ENCODE measurements around the gene HOXB3.
A peak's percentile ranks its signal among the peaks of the same experiment; 100 is the strongest.

Gene HOXB3

DNA sequence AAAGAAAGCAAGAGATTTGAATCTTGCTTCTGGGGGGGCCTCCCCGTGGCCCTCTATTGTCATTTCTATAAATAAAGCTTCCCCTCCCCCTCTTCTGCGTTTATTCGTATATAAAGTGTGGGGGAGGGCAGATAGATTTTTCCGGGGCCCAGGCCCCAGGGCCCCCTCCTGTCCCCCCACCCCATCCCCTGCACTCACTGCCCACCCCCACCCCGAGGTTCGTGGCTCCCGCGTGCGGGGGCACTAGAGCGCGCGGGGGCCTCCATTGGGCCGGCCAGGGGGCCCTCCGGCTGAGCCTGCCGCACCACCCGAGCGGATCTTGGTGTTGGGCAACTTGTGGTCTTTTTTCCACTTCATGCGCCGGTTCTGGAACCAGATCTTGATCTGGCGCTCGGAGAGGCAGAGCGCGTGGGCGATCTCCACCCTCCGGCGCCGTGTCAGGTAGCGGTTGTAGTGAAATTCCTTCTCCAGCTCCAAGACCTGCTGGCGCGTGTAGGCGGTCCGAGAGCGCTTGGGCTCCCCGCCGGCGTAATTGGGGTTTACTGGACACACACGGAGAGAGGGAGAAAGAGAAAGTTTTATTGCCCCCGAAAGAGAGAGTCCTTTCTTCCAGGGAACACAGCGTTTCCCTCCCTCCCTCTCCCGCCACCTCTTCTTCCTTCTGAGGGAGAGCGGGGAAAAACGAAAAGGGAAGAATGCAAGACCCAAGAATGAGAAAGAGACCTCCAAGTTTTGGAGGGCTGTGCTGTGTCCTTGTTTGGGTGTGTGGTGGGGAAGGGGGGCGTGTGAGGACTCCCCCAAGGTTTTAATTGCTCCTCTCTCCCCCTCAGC, 13.3 kb downstream of the HOXB3 start:
- Mint-ChIP-seq H3K4me1 (peaks cover 15% of the 10 kb centered on the region), H3K36me3 (no peaks in the 10 kb centered on the region), H3K27ac (no peak overlapping the region), H3K4me3 (peak overlapping the region; percentile 11), H3K9me3 (no peaks in the 10 kb centered on the region), H3K27me3 (peaks cover 52% of the 10 kb centered on the region)
- ATAC-seq, result no peak

GRCh38 chr17:48575673-48576478, 14.2 kb downstream of the HOXB3 start:
- Mint-ChIP-seq H3K27me3 (peaks cover 43% of the 10 kb centered on the region), H3K9me3 (no peaks in the 10 kb centered on the region), H3K36me3 (no peaks in the 10 kb centered on the region), H3K27ac (no peak overlapping the region), H3K4me3 (no peak overlapping the region), H3K4me1 (peaks cover 15% of the 10 kb centered on the region)
- no peak for ATAC-seq

DNA sequence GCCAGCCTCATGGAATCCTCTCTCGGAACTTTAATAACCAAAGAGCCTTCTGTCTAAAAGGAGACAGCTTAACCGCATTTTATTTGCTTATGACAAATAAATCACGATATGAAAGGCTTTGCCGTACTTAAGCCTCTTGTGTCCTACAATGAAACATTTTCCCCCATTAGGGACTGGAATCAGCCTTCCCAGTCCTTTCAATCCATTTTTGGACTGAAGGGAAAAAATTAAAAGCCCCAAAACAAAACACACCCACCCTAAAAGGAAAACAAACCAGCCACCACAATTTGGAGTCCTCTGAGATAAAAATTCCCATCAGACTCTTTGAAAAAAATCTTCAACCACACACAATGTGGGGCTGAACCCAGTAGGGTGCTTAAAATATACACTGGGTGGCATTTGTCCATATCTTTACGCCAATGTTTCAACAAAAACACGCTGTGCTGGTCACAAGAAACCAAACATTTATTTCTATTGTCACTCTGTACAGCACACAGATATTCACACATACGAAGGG, 14.9 kb downstream of the HOXB3 start:
- no peak for ATAC-seq
- Mint-ChIP-seq H3K4me1 (peaks cover 15% of the 10 kb centered on the region), H3K27me3 (peaks cover 36% of the 10 kb centered on the region), H3K4me3 (no peak overlapping the region), H3K36me3 (no peaks in the 10 kb centered on the region), H3K27ac (no peak overlapping the region), H3K9me3 (no peaks in the 10 kb centered on the region)

DNA sequence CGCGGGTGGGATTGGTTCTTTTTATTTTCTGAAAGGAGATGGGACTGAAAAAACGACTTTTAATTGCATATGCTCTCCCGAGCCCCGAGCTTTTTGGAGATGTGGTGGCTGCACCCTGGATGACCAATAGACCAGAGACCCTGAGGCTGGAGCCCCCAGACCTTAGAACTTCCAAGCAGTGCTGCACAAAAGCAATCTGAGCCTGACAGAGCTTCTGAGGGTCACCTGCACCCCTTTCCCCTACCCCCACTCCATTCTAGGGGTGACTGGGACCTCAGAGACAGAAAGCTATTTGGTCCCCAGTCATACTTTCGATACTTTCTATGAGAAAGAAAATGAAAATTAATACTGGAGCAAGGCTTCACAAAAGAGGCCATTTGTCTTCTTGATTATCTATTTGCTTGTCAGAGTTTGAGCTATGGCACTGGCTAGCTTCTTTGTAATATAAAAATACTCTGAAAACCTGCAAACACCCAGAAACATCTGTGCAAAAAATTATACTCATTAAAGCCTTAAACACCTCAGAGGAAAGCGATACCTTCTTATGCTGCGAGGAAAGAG, 15.5 kb downstream of the HOXB3 start:
- Mint-ChIP-seq H3K4me3 (no peak overlapping the region), H3K36me3 (no peaks in the 10 kb centered on the region), H3K27ac (no peak overlapping the region), H3K4me1 (peaks cover 15% of the 10 kb centered on the region), H3K9me3 (no peaks in the 10 kb centered on the region), H3K27me3 (peaks cover 30% of the 10 kb centered on the region)
- ATAC-seq, result no peak

- ATAC-seq, result no peak
- Mint-ChIP-seq H3K4me3 (no peak overlapping the region), H3K27me3 (peaks cover 16% of the 10 kb centered on the region), H3K27ac (no peak overlapping the region), H3K4me1 (peaks cover 6% of the 10 kb centered on the region), H3K36me3 (no peaks in the 10 kb centered on the region), H3K9me3 (no peaks in the 10 kb centered on the region)
Measured at GRCh38 chr17:48571826-48572417, 18.1 kb downstream of the HOXB3 start.

- ATAC-seq, result no peak
- H3K27ac Mint-ChIP-seq, result no peak overlapping the region
- H3K4me3 Mint-ChIP-seq, result no peak overlapping the region
- no peaks in the 10 kb centered on the region for H3K36me3 Mint-ChIP-seq
- H3K4me1 Mint-ChIP-seq, result peaks cover 6% of the 10 kb centered on the region
- H3K9me3 Mint-ChIP-seq, result no peaks in the 10 kb centered on the region
- peaks cover 15% of the 10 kb centered on the region for H3K27me3 Mint-ChIP-seq
Measured at GRCh38 chr17:48571024-48571818, 18.8 kb downstream of the HOXB3 start.

- H3K27ac Mint-ChIP-seq, result no peak overlapping the region
- H3K4me1 Mint-ChIP-seq, result no peaks in the 10 kb centered on the region
- no peak overlapping the region for H3K4me3 Mint-ChIP-seq
- no peaks in the 10 kb centered on the region for H3K36me3 Mint-ChIP-seq
- no peaks in the 10 kb centered on the region for H3K9me3 Mint-ChIP-seq
- no peak for ATAC-seq
- H3K27me3 Mint-ChIP-seq, result peaks cover 9% of the 10 kb centered on the region
Measured at GRCh38 chr17:48570325-48571023, 19.6 kb downstream of the HOXB3 start.

DNA sequence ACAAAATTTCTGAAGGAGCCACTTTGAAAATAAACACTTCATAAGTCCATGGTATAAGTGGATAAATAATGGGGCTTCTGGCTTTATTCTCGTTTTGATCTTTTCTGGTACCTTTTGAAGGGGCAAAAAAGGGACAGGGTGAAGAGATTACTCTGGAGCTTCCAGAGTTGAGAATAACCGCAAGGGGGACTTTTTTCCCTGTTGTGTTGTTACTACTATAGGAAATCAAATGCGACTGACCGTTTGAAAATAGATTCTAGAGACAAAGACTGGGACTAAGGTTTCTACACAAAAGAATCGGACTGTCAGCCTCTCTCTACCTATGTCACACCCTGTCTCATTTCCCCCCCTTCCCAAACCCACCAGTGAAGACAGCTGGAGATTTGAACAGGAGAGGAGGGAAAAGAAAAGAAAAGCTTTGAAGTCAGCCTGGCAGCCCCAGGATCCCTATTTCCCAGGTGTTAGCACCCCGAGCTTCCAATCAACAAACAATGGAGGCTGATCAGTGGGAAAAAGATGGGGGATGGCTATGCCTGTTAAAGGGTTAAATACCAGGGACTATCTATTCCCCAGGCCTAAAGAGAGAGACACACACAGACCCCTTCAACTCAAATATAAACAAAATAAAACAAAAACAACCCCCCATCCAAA, 20.2 kb downstream of the HOXB3 start:
- no peak for ATAC-seq
- no peak overlapping the region for H3K4me3 Mint-ChIP-seq

GRCh38 chr17:48569240-48569582, 20.8 kb downstream of the HOXB3 start:
- no peak for ATAC-seq
- Mint-ChIP-seq H3K4me3 (no peak overlapping the region), H3K4me1 (no peaks in the 10 kb centered on the region), H3K27me3 (peaks cover 2% of the 10 kb centered on the region), H3K36me3 (no peaks in the 10 kb centered on the region), H3K27ac (no peak overlapping the region), H3K9me3 (no peaks in the 10 kb centered on the region)

More for the DNA sequence above, 20.2 kb downstream of the HOXB3 start:
- Mint-ChIP-seq H3K27me3 (peaks cover 8% of the 10 kb centered on the region), H3K9me3 (no peaks in the 10 kb centered on the region), H3K27ac (no peak overlapping the region), H3K4me1 (no peaks in the 10 kb centered on the region), H3K36me3 (no peaks in the 10 kb centered on the region)

DNA sequence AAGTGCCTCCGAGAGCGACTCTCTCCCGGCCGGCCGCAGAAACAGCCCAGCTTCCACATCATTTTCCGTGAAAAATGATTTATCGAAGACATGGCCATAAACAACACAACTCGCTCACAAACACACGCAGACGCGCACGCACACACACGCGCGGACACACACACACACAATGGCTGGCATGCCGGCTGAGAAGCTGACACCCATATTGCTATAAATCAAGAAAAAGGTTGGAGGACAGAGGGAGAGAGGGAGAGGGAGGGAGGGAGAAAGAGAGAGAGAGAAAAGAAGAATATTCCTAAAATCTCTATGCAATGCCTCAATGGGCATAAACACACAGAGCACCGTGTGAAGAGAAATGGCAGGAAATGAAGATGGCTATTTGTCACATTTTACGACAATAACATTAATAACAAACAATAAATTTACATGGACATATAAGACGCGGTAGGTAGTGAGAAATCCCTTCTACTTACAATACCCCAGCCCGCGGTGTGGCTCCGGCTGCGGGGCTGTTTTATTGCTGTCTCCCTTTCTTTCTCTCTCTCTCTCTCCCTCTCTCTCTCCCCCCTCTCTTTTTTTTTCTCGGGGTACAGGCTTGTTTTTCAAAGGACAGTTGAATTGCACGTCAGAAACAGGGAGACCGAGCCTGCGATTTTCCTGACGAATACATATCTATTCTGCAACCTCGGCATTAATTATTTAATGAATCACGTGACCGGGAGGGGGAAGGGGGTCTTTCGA, 21.4 kb downstream of the HOXB3 start:
- H3K27ac Mint-ChIP-seq, result no peak overlapping the region
- no peaks in the 10 kb centered on the region for H3K9me3 Mint-ChIP-seq
- H3K4me1 Mint-ChIP-seq, result no peaks in the 10 kb centered on the region
- no peak for ATAC-seq
- peaks cover 4% of the 10 kb centered on the region for H3K27me3 Mint-ChIP-seq
- H3K36me3 Mint-ChIP-seq, result no peaks in the 10 kb centered on the region
- H3K4me3 Mint-ChIP-seq, result no peak overlapping the region

- H3K4me1 Mint-ChIP-seq, result no peaks in the 10 kb centered on the region
- H3K27ac Mint-ChIP-seq, result no peak overlapping the region
- H3K36me3 Mint-ChIP-seq, result no peaks in the 10 kb centered on the region
- H3K9me3 Mint-ChIP-seq, result no peaks in the 10 kb centered on the region
- no peak overlapping the region for H3K4me3 Mint-ChIP-seq
- peaks cover 9% of the 10 kb centered on the region for H3K27me3 Mint-ChIP-seq
- no peak for ATAC-seq
Measured at GRCh38 chr17:48567646-48568354, 22.2 kb downstream of the HOXB3 start.

DNA sequence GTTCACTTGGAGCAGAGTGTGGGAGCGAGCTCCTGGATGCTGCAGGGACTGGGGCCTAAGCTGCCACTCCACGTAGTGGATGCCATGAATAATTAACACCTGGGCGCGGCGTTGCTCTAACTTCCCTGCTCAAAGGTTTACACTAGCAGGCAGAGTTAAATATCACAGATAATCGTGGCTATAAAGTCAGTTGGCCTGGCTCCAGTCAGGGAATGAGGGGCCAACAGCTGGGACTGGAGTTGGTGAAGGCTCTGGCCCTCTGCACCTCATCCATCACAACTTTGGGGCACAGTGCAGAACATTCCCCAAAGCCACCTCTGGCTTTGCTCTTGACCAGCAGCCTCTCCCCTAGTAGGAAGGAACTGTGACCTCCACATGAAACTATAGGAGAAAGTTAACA, 22.8 kb downstream of the HOXB3 start:
- no peak overlapping the region for H3K27ac Mint-ChIP-seq
- no peak overlapping the region for H3K4me3 Mint-ChIP-seq
- H3K36me3 Mint-ChIP-seq, result no peaks in the 10 kb centered on the region
- no peaks in the 10 kb centered on the region for H3K4me1 Mint-ChIP-seq
- ATAC-seq, result no peak
- no peaks in the 10 kb centered on the region for H3K9me3 Mint-ChIP-seq
- peaks cover 9% of the 10 kb centered on the region for H3K27me3 Mint-ChIP-seq

DNA sequence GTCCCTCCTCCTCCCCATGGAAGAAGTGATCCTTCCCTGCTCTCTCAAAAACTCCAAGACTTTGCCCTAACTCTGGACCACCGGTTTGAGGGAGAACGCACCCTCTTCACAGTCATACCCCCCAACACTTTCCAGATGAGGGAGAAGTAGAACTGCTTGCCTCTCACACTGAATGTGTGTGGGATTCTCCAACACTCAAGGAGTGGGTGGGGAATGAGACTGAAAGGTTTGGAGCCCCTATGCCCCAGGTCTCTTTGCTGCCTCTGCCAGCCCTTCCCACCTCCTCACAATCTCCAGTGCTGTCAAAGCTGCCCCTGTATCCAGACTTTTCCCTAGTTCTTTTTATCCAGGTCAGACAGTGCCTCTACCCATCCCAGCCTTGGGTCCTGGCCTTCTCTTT, 23.3 kb downstream of the HOXB3 start:
- H3K9me3 Mint-ChIP-seq, result no peaks in the 10 kb centered on the region
- ATAC-seq, result no peak

More for the DNA sequence above, 23.3 kb downstream of the HOXB3 start:
- Mint-ChIP-seq H3K27me3 (peaks cover 9% of the 10 kb centered on the region), H3K36me3 (no peaks in the 10 kb centered on the region), H3K4me3 (no peak overlapping the region), H3K27ac (no peak overlapping the region), H3K4me1 (no peaks in the 10 kb centered on the region)

Measured in stimulated activated memory B cell treated with anti-CD40 and anti-IgM and Interleukin-4, amounts not matched to agents 10 μg/mL and 1 μg/mL and 100 μg/mL, for 72 hours (primary cell).